Right cardiac atrium (tissue), 5 donors: ENCODE measurements around the gene PRRC2B. TPM values are rescaled to one million over a fixed set of nuclear protein-coding genes. Genes with fewer than 3 reads are reported as not detected.
"Not testable (repeated sequence)": the region's sequence is repeated elsewhere in the genome, so short reads cannot be mapped to it uniquely, and the experiment has no call there.

Source experiments
- ATAC-seq, 2 donors: fragments of 200-7000 bp; cut with Tn5 transposase; one replicate each; pipeline versions ENCODE4 v1.8.0 to v1.9.1; 2020; ENCODE audit warnings: moderate library complexity in 2 of 2, mild to moderate bottlenecking in 1 of 2
- DNase-seq, 3 donors: peaks; one replicate each; pipeline ENCODE4 v3.0.0-alpha.2; 2020
- H3K27ac ChIP-seq: one replicate; pipeline ENCODE4 v1.5.1; 2013; ENCODE audit warnings: mild to moderate bottlenecking, low read length, control low read depth, moderate library complexity
- H3K27me3 ChIP-seq: one replicate; pipeline ENCODE4 v1.6.1; 2013; ENCODE audit not compliant: control insufficient read depth, insufficient read depth
- H3K4me1 ChIP-seq: one replicate; pipeline ENCODE4 v1.6.1; 2013; ENCODE audit warnings: low read length; ENCODE audit not compliant: control insufficient read depth, insufficient read depth
- H3K4me3 ChIP-seq: one replicate; pipeline ENCODE4 v1.5.1; 2013; ENCODE audit warnings: low read length, control low read depth
- H3K9me3 ChIP-seq: one replicate; pipeline ENCODE4 v1.6.1; 2013; ENCODE audit warnings: low read length; ENCODE audit not compliant: control insufficient read depth
- WGBS: extraction: QIAGEN DNeasy Blood & Tissue Kit; methylation state at CpG from one replicate; pipeline ENCODE4 v1.1.7; 2013; 5-methylcytosine and 5-hydroxymethylcytosine counted together
- intact Hi-C, 4 donors: fragments of 100-400 bp; cut with DNase I; formaldehyde crosslinking; loops; one replicate each; pipeline versions ENCODE4 v1.11.0 to v1.14.0; 2022 to 2023
- long read RNA-seq, 4 donors: library from polyadenylated mRNA; unstranded; transcript quantifications; one replicate each; pipeline ENCODE4 v2.0.0, GENCODE V29; 2020 to 2021
- polyA plus RNA-seq: library from polyadenylated mRNA; stranded (reverse); fragments of 200-250 nt; gene quantifications from one replicate; pipeline ENCODE4 v1.2.3, GENCODE V29; 2013
- total RNA-seq, 4 donors: library from RNA; stranded (reverse); fragmentation: NEBNext Ultra II Directional; extraction: Animal tissue kit (Norgen Biotek cat#: 25700); gene quantifications; one replicate each; pipeline ENCODE4 v1.2.1, GENCODE V29; 2021
- donor health status: healthy with polysubstance abuse.
- donor health status: DM: no; HTN: yes; CAD: no.
- donor health status: DM: no; HTN: no; CAD: no.
- donor health status: DM: no; HTN: yes; CAD: no; lungs with severe emphysema.
- donor health status: DM: yes; HTN: yes; CAD: no.

Gene PRRC2B
- total RNA-seq (100 to 1,000 TPM; 137 to 175 (median 149) TPM), polyA plus RNA-seq (78.1 TPM)
- long read RNA-seq, donor 1, full-length matches to known transcripts, result 6 of 131 reads
- long read RNA-seq, donor 1, partial matches to known transcripts, result 97 of 131 reads
- long read RNA-seq, donor 1, other reads (novel, unspliced or antisense), result 28 of 131 reads
- long read RNA-seq, donor 2, full-length matches to known transcripts, result 6 of 60 reads
- long read RNA-seq, donor 2, partial matches to known transcripts, result 13 of 60 reads
- long read RNA-seq, donor 2, other reads (novel, unspliced or antisense), result 41 of 60 reads
- long read RNA-seq, donor 3, full-length matches to known transcripts, result 7 of 160 reads
- long read RNA-seq, donor 3, partial matches to known transcripts, result 116 of 160 reads
- long read RNA-seq, donor 3, other reads (novel, unspliced or antisense), result 37 of 160 reads
- long read RNA-seq, donor 4, full-length matches to known transcripts, result 1 of 46 reads
- long read RNA-seq, donor 4, partial matches to known transcripts, result 26 of 46 reads
- long read RNA-seq, donor 4, other reads (novel, unspliced or antisense), result 19 of 46 reads

GRCh38 chr9:131393622-131394463, at the start of gene PRRC2B:
Gene PRRC2B, plus strand, starts transcription at chr9:131394086. Its CDS starts 36,059 bp downstream, at chr9:131430145.
- peak; percentile 87 to 96 (median 95) for DNase-seq
- no peaks in the 10 kb centered on the region for H3K9me3 ChIP-seq
- peak within 1 kb of the TSS; percentile 100 for H3K4me3 ChIP-seq
- peak within 1 kb of the TSS; percentile 96 for H3K27ac ChIP-seq
- WGBS, result under 1% methylated on average over 114 of the region's 114 CpGs
- ATAC-seq, result peak; percentile 84
- H3K4me1 ChIP-seq, result peaks cover 25% of the 10 kb centered on the region
- intact Hi-C loops, result no loop called here
- no peaks in the 10 kb centered on the region for H3K27me3 ChIP-seq

GRCh38 chr9:131344931-131345535, 48.9 kb upstream of the PRRC2B start:
- intact Hi-C loops, result loop anchor here in 1 of 4 donors (10.0 kb wide), 1 partner anchor 400 kb away; the partner anchor contains the start of gene RAPGEF1
- not testable (repeated sequence) for ATAC-seq, H3K4me1 ChIP-seq, H3K4me3 ChIP-seq, H3K27me3 ChIP-seq, H3K9me3 ChIP-seq, H3K27ac ChIP-seq, DNase-seq
- 83% methylated on average over 11 of the region's 11 CpGs for WGBS

DNA sequence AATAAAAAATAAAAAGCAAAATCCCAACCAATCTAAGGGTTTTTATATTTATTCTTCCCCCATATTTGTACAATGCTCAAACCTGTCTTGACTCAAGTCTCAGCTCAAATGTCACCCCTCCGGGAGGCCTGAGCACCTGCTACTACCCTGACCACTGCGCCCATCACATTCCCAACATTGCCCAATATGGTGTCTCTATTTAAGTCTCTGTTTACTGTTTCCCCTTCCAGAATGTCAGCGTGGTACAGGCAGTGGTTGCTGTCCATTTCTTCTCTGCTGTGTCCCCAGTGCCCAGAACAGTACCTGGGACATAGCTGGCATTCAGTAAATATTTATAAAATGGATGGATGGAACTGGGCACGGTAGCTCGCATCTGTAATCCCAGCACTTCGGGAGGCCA, 47.3 kb upstream of the PRRC2B start:
- no peak for DNase-seq
- no peak for ATAC-seq
- intact Hi-C loops, result loop anchor here in 1 of 4 donors (10.0 kb wide), 1 partner anchor 398 kb away; the partner anchor contains the start of gene RAPGEF1
- 94% methylated on average over 6 of the region's 6 CpGs for WGBS
- Histone ChIP-seq H3K4me1 (no peaks in the 10 kb centered on the region), H3K4me3 (no peak overlapping the region), H3K27me3 (no peaks in the 10 kb centered on the region), H3K27ac (no peak overlapping the region), H3K9me3 (no peaks in the 10 kb centered on the region)

DNA sequence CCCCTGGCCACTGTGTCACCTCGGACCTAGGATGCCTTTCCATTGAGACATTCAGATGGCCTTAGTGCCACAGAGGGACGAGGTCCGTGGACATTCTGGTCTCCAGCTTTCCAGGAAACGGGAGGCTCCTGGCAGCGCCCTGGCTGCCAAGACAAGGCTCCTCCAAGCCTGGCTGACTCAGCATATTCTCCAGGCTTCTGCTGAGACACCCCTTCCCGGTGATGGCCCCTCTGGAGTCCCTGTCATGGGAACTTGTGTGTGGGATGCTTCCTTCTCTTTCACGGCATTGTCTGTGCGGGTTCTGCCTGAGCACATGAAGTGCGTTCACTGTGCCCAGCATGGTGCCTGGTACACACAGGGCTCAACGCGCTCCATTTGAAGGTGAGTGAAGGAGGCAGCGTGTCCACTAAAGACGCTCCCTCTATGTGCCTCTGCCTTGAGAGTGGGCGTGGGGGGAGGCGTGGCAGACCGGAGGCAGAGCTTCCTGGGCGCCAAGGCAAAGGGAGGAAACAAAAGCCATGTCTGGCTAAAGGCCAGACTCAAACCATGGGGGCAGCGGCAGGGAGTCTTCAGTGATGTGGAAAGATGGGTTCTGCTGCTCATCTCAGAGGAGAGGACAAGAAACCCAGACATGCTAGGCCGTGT, 46.4 kb upstream of the PRRC2B start:
- intact Hi-C loops, result loop anchor here in 1 of 4 donors (10.0 kb wide), 1 partner anchor 397 kb away; the partner anchor contains the start of gene RAPGEF1
- H3K27ac ChIP-seq, result no peak overlapping the region
- 69% methylated on average over 19 of the region's 19 CpGs for WGBS

DNA sequence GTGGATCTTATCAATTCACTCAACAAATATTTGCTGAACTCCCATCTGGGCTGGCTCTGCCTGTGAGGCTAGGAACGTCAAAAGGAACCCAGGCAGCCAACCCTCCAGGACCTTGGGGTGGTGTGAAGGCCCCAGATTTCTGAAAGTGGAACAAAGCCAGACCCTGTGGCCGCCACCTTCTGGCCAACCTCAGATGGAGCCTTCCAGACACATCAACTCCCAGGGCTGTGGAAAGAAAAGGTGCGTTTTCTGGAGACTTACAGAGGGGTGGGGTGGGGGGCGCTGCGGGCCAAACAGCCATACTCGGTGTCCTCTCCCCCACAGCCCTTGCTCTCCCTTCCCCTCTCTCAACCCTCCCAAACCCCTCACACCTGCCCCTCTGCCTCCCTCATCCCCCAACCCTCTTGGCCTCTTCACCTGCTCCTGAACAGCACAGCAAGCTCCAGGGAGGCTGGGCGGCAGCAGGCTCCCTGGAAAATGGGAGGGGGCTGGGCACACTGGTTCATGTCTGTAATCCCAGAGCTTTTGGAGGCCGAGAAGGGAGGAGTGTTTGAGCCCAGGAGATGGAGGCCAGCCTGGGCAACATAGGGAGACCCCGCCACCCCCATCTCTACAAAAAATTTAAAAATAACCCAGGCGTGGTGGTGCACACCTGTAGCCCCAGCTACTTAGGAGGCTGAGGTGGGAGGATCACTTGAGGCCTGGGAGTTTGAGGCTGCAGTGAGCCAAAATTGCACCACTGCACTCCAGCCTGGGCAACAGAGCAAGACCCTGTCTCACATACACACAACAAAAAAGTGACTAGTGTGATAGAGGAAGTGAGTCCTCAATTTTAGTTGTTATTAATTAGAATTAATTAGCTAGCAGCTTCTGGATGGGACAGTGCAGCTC, 45.0 kb upstream of the PRRC2B start:
- WGBS, result 78% methylated on average over 10 of the region's 10 CpGs
- Histone ChIP-seq H3K4me3 (no peak overlapping the region), H3K9me3 (no peaks in the 10 kb centered on the region), H3K4me1 (no peaks in the 10 kb centered on the region), H3K27me3 (no peaks in the 10 kb centered on the region), H3K27ac (no peak overlapping the region)
- intact Hi-C loops, result loop anchor here in 1 of 4 donors (10.0 kb wide), 1 partner anchor 396 kb away; the partner anchor contains the start of gene RAPGEF1
- DNase-seq (no peak), ATAC-seq (no peak)

More for the DNA sequence above, 46.4 kb upstream of the PRRC2B start:
- ATAC-seq, result no peak
- DNase-seq, result no peak
- Histone ChIP-seq H3K4me1 (no peaks in the 10 kb centered on the region), H3K27me3 (no peaks in the 10 kb centered on the region), H3K9me3 (no peaks in the 10 kb centered on the region), H3K4me3 (no peak overlapping the region)

- Histone ChIP-seq H3K9me3 (no peaks in the 10 kb centered on the region), H3K27me3 (no peaks in the 10 kb centered on the region), H3K4me3 (no peak overlapping the region), H3K27ac (no peak overlapping the region), H3K4me1 (no peaks in the 10 kb centered on the region)
- DNase-seq (no peak), ATAC-seq (peak; percentile 12 to 14)
- WGBS, result 55% methylated on average over 5 of the region's 5 CpGs
- intact Hi-C loops, result loop anchor here in 1 of 4 donors (10.0 kb wide), 1 partner anchor 395 kb away; the partner anchor contains the start of gene RAPGEF1
Observed at GRCh38 chr9:131349522-131349880, 44.4 kb upstream of the PRRC2B start.

GRCh38 chr9:131349881-131350563, 43.9 kb upstream of the PRRC2B start:
- DNase-seq, result peak; percentile 91 to 97 (median 95)
- intact Hi-C loops, result loop anchor here in 2 of 4 donors (10.0 kb wide), 1 partner anchor 395 kb away; the partner anchor contains the start of gene RAPGEF1 (in 2 of the 2)
- WGBS, result 9% methylated on average over 27 of the region's 27 CpGs
- H3K4me3 ChIP-seq, result peak overlapping the region; percentile 23
- no peak overlapping the region for H3K27ac ChIP-seq
- no peaks in the 10 kb centered on the region for H3K9me3 ChIP-seq
- H3K27me3 ChIP-seq, result no peaks in the 10 kb centered on the region
- peak; percentile 90 to 92 for ATAC-seq
- no peaks in the 10 kb centered on the region for H3K4me1 ChIP-seq

DNA sequence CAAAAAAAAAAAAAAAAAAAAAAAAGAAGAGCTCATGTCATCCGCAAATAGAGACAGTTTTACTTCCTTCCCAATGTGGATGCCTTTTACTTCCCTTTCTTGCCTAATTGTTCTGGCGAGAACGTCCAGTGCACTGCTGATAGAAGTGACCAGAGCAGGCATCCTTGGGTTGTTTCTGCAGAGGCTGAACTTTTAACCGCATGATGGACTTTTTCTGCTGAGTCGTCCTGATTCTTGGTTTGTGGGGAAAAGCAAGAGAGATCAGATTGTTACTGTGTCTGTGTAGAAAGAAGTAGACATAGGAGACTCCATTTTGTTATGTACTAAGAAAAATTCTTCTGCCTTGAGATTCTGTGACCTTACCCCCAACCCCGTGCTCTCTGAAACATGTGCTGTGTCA, 37.4 kb upstream of the PRRC2B start:
- not testable (repeated sequence) for H3K27me3 ChIP-seq, H3K27ac ChIP-seq, H3K4me1 ChIP-seq, H3K4me3 ChIP-seq, H3K9me3 ChIP-seq
- ATAC-seq, result peak; percentile 48 to 74
- WGBS, result 45% methylated on average over 5 of the region's 6 CpGs
- DNase-seq, result peak in 1 of 3 donors; percentile 23
- intact Hi-C loops, result loop anchor here in 1 of 4 donors (10.0 kb wide), 1 partner anchor 388 kb away; the partner anchor contains the start of gene RAPGEF1

- no peaks in the 10 kb centered on the region for H3K4me1 ChIP-seq
- 82% methylated on average over 10 of the region's 10 CpGs for WGBS
- H3K9me3 ChIP-seq, result no peaks in the 10 kb centered on the region
- ATAC-seq, result no peak
- H3K27ac ChIP-seq, result no peak overlapping the region
- H3K4me3 ChIP-seq, result no peak overlapping the region
- intact Hi-C loops, result loop anchor here in 1 of 4 donors (10.0 kb wide), 1 partner anchor 386 kb away; the partner anchor contains the start of gene RAPGEF1
- H3K27me3 ChIP-seq, result no peaks in the 10 kb centered on the region
- DNase-seq, result peak in 1 of 3 donors; percentile 35
Observed at GRCh38 chr9:131358556-131358955, 35.3 kb upstream of the PRRC2B start.
